Tibial nerve (tissue), 4 donors: ENCODE data around the gene SMYD1.

Experiments
- CTCF ChIP-seq, 5 experiments: fragments of 200-600 bp in 3 of 5; fragments of 450-650 bp in 2 of 5; sonication (generic) in 3 of 5; IDR thresholded peaks; one replicate each; pipeline ENCODE4 v1.5.1; 2016 to 2019; ENCODE audit warnings: antibody characterized with exemption in 5 of 5, mild to moderate bottlenecking in 3 of 5, moderate library complexity in 2 of 5
- EP300 ChIP-seq, 2 donors: sonication (generic); formaldehyde crosslinking; IDR thresholded peaks; one replicate each; pipeline ENCODE4 v1.6.1; 2017; ENCODE audit warnings: antibody characterized with exemption in 2 of 2, mild to moderate bottlenecking in 1 of 2
- POLR2A ChIP-seq, 2 donors: fragments of 450-650 bp; IDR thresholded peaks; one replicate each; pipeline ENCODE4 v1.6.1; 2017; ENCODE audit warnings: antibody characterized with exemption in 2 of 2, mild to moderate bottlenecking in 2 of 2, moderate library complexity in 2 of 2

GRCh38 chr2:88036606-88037005, 31.0 kb upstream of the SMYD1 start:
- TF ChIP-seq CTCF (IDR thresholded peaks at IDR 0.05) (no peak), EP300 (IDR thresholded peaks at IDR 0.05) (no peak), POLR2A (IDR thresholded peaks at IDR 0.05) (no peak)
